ENCODE results near the gene HOXC13. TPM values are rescaled to one million over a fixed set of nuclear protein-coding genes. Genes with fewer than 3 reads are reported as not detected.

HOXC13 gene
- total and polyA plus RNA-seq, 2 of the 13 experiments (the other 11 are each of a cell fraction or from before 2014, with no cell fraction given), result 0.07 TPM; not detected in 1

DNA sequence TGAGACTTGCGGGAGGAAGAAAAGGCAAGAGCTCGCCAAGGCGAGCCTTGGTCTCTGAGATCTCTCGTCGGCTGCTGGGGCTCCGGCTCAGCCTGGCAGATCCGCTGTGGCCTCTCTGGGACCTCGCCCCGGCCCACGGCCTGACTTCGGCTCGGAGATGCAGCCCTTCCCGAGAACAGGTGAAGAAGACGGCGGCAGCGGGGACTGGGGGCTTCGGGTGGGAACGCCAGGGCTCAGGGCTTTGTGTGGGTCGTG is 55.3 kb downstream of the HOXC13 start:
- WGBS (ENCODE audit: low lambda C conversion rate), result 73% methylated on average over 7 of the region's 19 CpGs
- no peak overlapping the region for H3K27ac ChIP-seq (ENCODE audit: extremely low read length, insufficient read depth, low read length)
- BruUV-seq (replicated peaks), result no TSS peak
- no peak overlapping the region for H2AFZ ChIP-seq (ENCODE audit: low read length)
- no peaks in the 10 kb centered on the region for H3K79me2 ChIP-seq (ENCODE audit: insufficient read depth, low read length)
- peak overlapping the region; percentile 63 for H3K4me2 ChIP-seq (ENCODE audit: low read depth, low read length)
- ATAC-seq (no peak), FAIRE-seq (no peak), DNase-seq (ENCODE audit: low spot score) (no peak)
- TF ChIP-seq ZNF44 (CRISPR knock-in tag; IDR thresholded peaks at IDR 0.05) (0 out of 2 replicates have a peak, but pooled peaks have one; percentile 46), GZF1 (CRISPR knock-in tag; IDR thresholded peaks at IDR 0.05) (no peak), ZNF232 (CRISPR knock-in tag; IDR thresholded peaks at IDR 0.05; ENCODE audit: borderline replicate concordance) (no peak), ZNF784 (CRISPR knock-in tag; IDR thresholded peaks at IDR 0.05; ENCODE audit: borderline replicate concordance) (0 out of 2 replicates have a peak, but pooled peaks have one; percentile 42)
- H3K4me1 ChIP-seq (ENCODE audit: insufficient read depth, low read length), result peaks cover 34% of the 10 kb centered on the region
- H3K9ac ChIP-seq (ENCODE audit: insufficient read depth, low read depth, low read length), result no peak overlapping the region
- ChIA-PET CTCF (ENCODE audit: low intra/inter-chr PET ratio, low total read pairs) (no interaction called here), POLR2A (no interaction called here)
- intact Hi-C loops (cut with micrococcal nuclease; ENCODE audit: unreplicated experiment) (no loop called here), in situ Hi-C loops (cut with HindIII; ENCODE audit: extremely low pct_ligation_motif_present, low pct_unique_long_range_greater_than_20kb) (loop anchor here (10.0 kb wide), 1 partner anchor 381 kb away; no protein-coding TSS in a partner anchor)
- H3K4me3 ChIP-seq (replicated peaks in 1 of 3; ENCODE audit: insufficient read depth in 1 of 3, low read depth in 2 of 3, low read length in 3 of 3), result peak overlapping the region in 1 of 3 experiments; percentile 48; a peak in 1 of 6 replicates
- H3K36me3 ChIP-seq (replicated peaks in 1 of 2; ENCODE audit: control insufficient read depth in 1 of 2, insufficient read depth in 2 of 2, low read length in 2 of 2), result no peaks in the 10 kb centered on the region
- no peaks in the 10 kb centered on the region for H3K9me3 ChIP-seq (ENCODE audit: low read length)
- no peaks in the 10 kb centered on the region for H4K20me1 ChIP-seq (ENCODE audit: insufficient read depth, low read length)
- peaks cover 10 to 61% of the 10 kb centered on the region in 2 experiments for H3K27me3 ChIP-seq (ENCODE audit: control insufficient read depth in 1 of 2, insufficient read depth in 2 of 2, low read length in 2 of 2)

GRCh38 chr12:53994264-53995001 is 55.8 kb downstream of the HOXC13 start:
- 53% methylated on average over 32 of the region's 60 CpGs for WGBS (ENCODE audit: low lambda C conversion rate)
- H3K4me1 ChIP-seq (ENCODE audit: insufficient read depth, low read length), result peaks cover 29% of the 10 kb centered on the region
- ChIA-PET CTCF (ENCODE audit: low intra/inter-chr PET ratio, low total read pairs) (no interaction called here), POLR2A (no interaction called here)
- no peaks in the 10 kb centered on the region for H3K36me3 ChIP-seq (replicated peaks in 1 of 2; ENCODE audit: control insufficient read depth in 1 of 2, insufficient read depth in 2 of 2, low read length in 2 of 2)
- no peak overlapping the region for H2AFZ ChIP-seq (ENCODE audit: low read length)
- no peak overlapping the region for H3K27ac ChIP-seq (ENCODE audit: extremely low read length, insufficient read depth, low read length)
- intact Hi-C loops (cut with micrococcal nuclease; ENCODE audit: unreplicated experiment), result no loop called here
- in situ Hi-C loops (cut with HindIII; ENCODE audit: extremely low pct_ligation_motif_present, low pct_unique_long_range_greater_than_20kb), result loop anchor here (10.0 kb wide), 1 partner anchor 380 kb away; no protein-coding TSS in a partner anchor
- ATAC-seq (peak; percentile 89), FAIRE-seq (no peak), DNase-seq (ENCODE audit: low spot score) (peak; percentile 57)
- no peaks in the 10 kb centered on the region for H3K9me3 ChIP-seq (ENCODE audit: low read length)
- peaks cover 10 to 61% of the 10 kb centered on the region in 2 experiments for H3K27me3 ChIP-seq (ENCODE audit: control insufficient read depth in 1 of 2, insufficient read depth in 2 of 2, low read length in 2 of 2)
- H3K4me3 ChIP-seq (replicated peaks in 1 of 3; ENCODE audit: insufficient read depth in 1 of 3, low read depth in 2 of 3, low read length in 3 of 3), result peak overlapping the region; percentile 23 to 48 (median 29); a peak in 3 of 6 replicates
- no peaks in the 10 kb centered on the region for H3K79me2 ChIP-seq (ENCODE audit: insufficient read depth, low read length)
- peak overlapping the region; percentile 63 for H3K4me2 ChIP-seq (ENCODE audit: low read depth, low read length)
- BruUV-seq (replicated peaks), result no TSS peak
- H4K20me1 ChIP-seq (ENCODE audit: insufficient read depth, low read length), result no peaks in the 10 kb centered on the region
- no peak overlapping the region for H3K9ac ChIP-seq (ENCODE audit: insufficient read depth, low read depth, low read length)
- TF ChIP-seq ZNF33B (CRISPR knock-in tag; IDR thresholded peaks at IDR 0.05), result 0 out of 2 replicates have a peak, but pooled peaks have one; percentile 18
- TF ChIP-seq, protein P1, sequence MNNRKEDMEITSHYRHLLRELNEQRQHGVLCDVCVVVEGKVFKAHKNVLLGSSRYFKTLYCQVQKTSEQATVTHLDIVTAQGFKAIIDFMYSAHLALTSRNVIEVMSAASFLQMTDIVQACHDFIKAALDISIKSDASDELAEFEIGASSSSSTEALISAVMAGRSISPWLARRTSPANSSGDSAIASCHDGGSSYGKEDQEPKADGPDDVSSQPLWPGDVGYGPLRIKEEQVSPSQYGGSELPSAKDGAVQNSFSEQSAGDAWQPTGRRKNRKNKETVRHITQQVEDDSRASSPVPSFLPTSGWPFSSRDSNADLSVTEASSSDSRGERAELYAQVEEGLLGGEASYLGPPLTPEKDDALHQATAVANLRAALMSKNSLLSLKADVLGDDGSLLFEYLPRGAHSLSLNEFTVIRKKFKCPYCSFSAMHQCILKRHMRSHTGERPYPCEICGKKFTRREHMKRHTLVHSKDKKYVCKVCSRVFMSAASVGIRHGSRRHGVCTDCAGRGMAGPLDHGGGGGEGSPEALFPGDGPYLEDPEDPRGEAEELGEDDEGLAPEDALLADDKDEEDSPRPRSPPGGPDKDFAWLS (CRISPR knock-in tag; IDR thresholded peaks at IDR 0.05; ENCODE audit: borderline replicate concordance), result no peak
- TF ChIP-seq ZSCAN31 (CRISPR knock-in tag; IDR thresholded peaks at IDR 0.05; ENCODE audit: low read depth), result peak; percentile 45; the same call in 1 of the 2 replicates
- TF ChIP-seq ZNF878 (CRISPR knock-in tag; IDR thresholded peaks at IDR 0.05), result 0 out of 2 replicates have a peak, but pooled peaks have one; percentile 40
- TF ChIP-seq PHF21A (CRISPR knock-in tag; IDR thresholded peaks at IDR 0.05), result 0 out of 2 replicates have a peak, but pooled peaks have one; percentile 49
- no peak for TF ChIP-seq TEAD3 (CRISPR knock-in tag; optimal IDR thresholded peaks at IDR 0.05; ENCODE audit: borderline replicate concordance)
- 0 out of 2 replicates have a peak, but pooled peaks have one; percentile 4 for TF ChIP-seq CEBPG (CRISPR knock-in tag; IDR thresholded peaks at IDR 0.05)
- no peak for TF ChIP-seq PRPF4 (IDR thresholded peaks at IDR 0.05; ENCODE audit: low read depth, low read length, poor library complexity, severe bottlenecking)
- TF ChIP-seq ZSCAN25 (CRISPR knock-in tag; IDR thresholded peaks at IDR 0.05), result peak; percentile 83

All from HepG2 (cell line).